IMR-90 (cell line): ENCODE measurements around the gene CEBPZ. TPM values are rescaled to one million over a fixed set of nuclear protein-coding genes. Genes with fewer than 3 reads are reported as not detected.

Source experiments
- ATAC-seq: fragments of 200-7000 bp; cut with Tn5 transposase; 2 replicates; pipeline ENCODE4 v1.9.1; 2020; ENCODE audit warnings: low read depth, mild to moderate bottlenecking, moderate library complexity
- BruUV-seq: library from RNA; stranded (reverse); fragments of 400-500 nt; replicated peaks from 2 replicates; lab custom pipeline; 2021; lab: Mats Ljungman, UMichigan
- CTCF ChIA-PET: fragments of 300-600 bp; formaldehyde crosslinking; extraction: SDS; loops from one replicate; lab custom pipeline; 2021; ENCODE audit warnings: antibody characterized with exemption; lab: Yijun Ruan, JAX
- POLR2A ChIA-PET: fragments of 300-600 bp; sonication (Branson Sonifier 250); formaldehyde crosslinking; loops from one replicate; lab custom pipeline; 2022; ENCODE audit warnings: antibody characterized with exemption; ENCODE audit not compliant: unreplicated experiment; lab: Charles Lee
- DNase-seq: peaks from one replicate; pipeline ENCODE4 v3.0.0; 2013
- H2AFZ ChIP-seq: replicated peaks from 2 replicates; pipeline ENCODE3; 2013; ENCODE audit warnings: low read length, mild to moderate bottlenecking; ENCODE audit not compliant: poor library complexity
- H2AK5ac ChIP-seq: 2 replicates; pipeline ENCODE4 v1.6.1; 2013; ENCODE audit warnings: low read depth, low read length, inconsistent platforms
- H2AK9ac ChIP-seq: replicated peaks from 2 replicates; pipeline ENCODE3; 2013; ENCODE audit warnings: mild to moderate bottlenecking, low read depth, low read length, moderate library complexity; ENCODE audit not compliant: poor library complexity
- H2BK120ac ChIP-seq: 2 replicates; pipeline ENCODE4 v1.6.1; 2013; ENCODE audit warnings: low read depth, low read length, inconsistent platforms
- H2BK15ac ChIP-seq: 3 replicates; pipeline ENCODE4 v1.6.1; 2013; ENCODE audit warnings: low read depth, low read length, inconsistent platforms
- H2BK20ac ChIP-seq: 2 replicates; pipeline ENCODE4 v1.6.1; 2013; ENCODE audit warnings: low read depth, mild to moderate bottlenecking, inconsistent platforms, low read length, moderate library complexity
- H2BK5ac ChIP-seq: 2 replicates; pipeline ENCODE4 v1.6.1; 2013; ENCODE audit warnings: mild to moderate bottlenecking, low read depth, low read length, inconsistent platforms; ENCODE audit not compliant: poor library complexity, severe bottlenecking
- H3K14ac ChIP-seq: replicated peaks from 2 replicates; pipeline ENCODE4 v1.6.1; 2013; ENCODE audit warnings: low read depth, low read length, inconsistent platforms
- H3K18ac ChIP-seq: 2 replicates; pipeline ENCODE4 v1.6.1; 2013; ENCODE audit warnings: low read depth, low read length, control low read depth
- H3K23ac ChIP-seq: 2 replicates; pipeline ENCODE4 v1.6.1; 2013; ENCODE audit warnings: low read depth, low read length, inconsistent platforms
- H3K27ac ChIP-seq: 2 replicates; pipeline ENCODE4 v1.5.1; 2013; ENCODE audit warnings: mild to moderate bottlenecking, control low read depth, low read length; ENCODE audit not compliant: insufficient read depth
- H3K27me3 ChIP-seq: 2 replicates; pipeline ENCODE4 v1.6.1; 2013; ENCODE audit warnings: low read length; ENCODE audit not compliant: control insufficient read depth, insufficient read depth
- H3K36me3 ChIP-seq: 2 replicates; pipeline ENCODE4 v1.6.1; 2013; ENCODE audit warnings: low read length, mixed read lengths; ENCODE audit not compliant: control insufficient read depth, insufficient read depth
- H3K4ac ChIP-seq: 2 replicates; pipeline ENCODE4 v1.6.1; 2013; ENCODE audit warnings: low read depth, low read length, inconsistent platforms
- H3K4me1 ChIP-seq: 2 replicates; pipeline ENCODE4 v1.6.1; 2013; ENCODE audit warnings: low read length, mixed read lengths; ENCODE audit not compliant: control insufficient read depth, insufficient read depth
- H3K4me2 ChIP-seq: 2 replicates; pipeline ENCODE4 v1.6.1; 2013; ENCODE audit warnings: low read depth, mild to moderate bottlenecking, control low read depth, low read length, moderate library complexity
- H3K4me3 ChIP-seq: 2 replicates; pipeline ENCODE4 v1.5.1; 2013; ENCODE audit warnings: low read depth, mild to moderate bottlenecking, control low read depth, low read length, moderate library complexity; ENCODE audit not compliant: insufficient read depth
- H3K56ac ChIP-seq: 2 replicates; pipeline ENCODE4 v1.6.1; 2013; ENCODE audit warnings: low read length, inconsistent platforms; ENCODE audit not compliant: insufficient read depth; ENCODE audit errors: extremely low read depth
- H3K79me1 ChIP-seq, 2 experiments: 2 replicates each; pipeline ENCODE4 v1.6.1; 2013; ENCODE audit warnings: low read length in 2 of 2, inconsistent platforms in 1 of 2, low read depth in 1 of 2
- H3K9ac ChIP-seq: 2 replicates; pipeline ENCODE4 v1.6.1; 2013; ENCODE audit warnings: low read depth, low read length, control low read depth
- H3K9me1 ChIP-seq: 2 replicates; pipeline ENCODE4 v1.6.1; 2013; ENCODE audit warnings: low read length, inconsistent platforms; ENCODE audit not compliant: insufficient read depth
- H3K9me3 ChIP-seq: 2 replicates; pipeline ENCODE4 v1.6.1; 2013; ENCODE audit warnings: low read length; ENCODE audit not compliant: control insufficient read depth, insufficient read depth
- H4K20me1 ChIP-seq: 2 replicates; pipeline ENCODE4 v1.6.1; 2013; ENCODE audit warnings: low read length, inconsistent platforms; ENCODE audit not compliant: insufficient read depth
- H4K5ac ChIP-seq: 2 replicates; pipeline ENCODE4 v1.6.1; 2013; ENCODE audit warnings: mild to moderate bottlenecking, low read depth, low read length, control low read depth
- H4K8ac ChIP-seq, 2 experiments: 2 replicates each; pipeline ENCODE4 v1.6.1; 2013; ENCODE audit warnings: low read depth in 2 of 2, low read length in 2 of 2, control low read depth in 1 of 2, inconsistent platforms in 1 of 2
- H4K91ac ChIP-seq: 2 replicates; pipeline ENCODE4 v1.6.1; 2013; ENCODE audit warnings: low read depth, low read length, inconsistent platforms; ENCODE audit not compliant: insufficient read depth
- CTCF ChIP-seq: conservative IDR thresholded peaks from 2 replicates; pipeline ENCODE4 v1.5.1; 2012; ENCODE audit warnings: mild to moderate bottlenecking, low read depth, low read length, improper control_type of control experiment
- FOS ChIP-seq: fragments of 150-350 bp; IDR thresholded peaks from 2 replicates; pipeline ENCODE4 v1.6.1; 2016; ENCODE audit warnings: low read depth, low read length
- MXI1 ChIP-seq: IDR thresholded peaks from 2 replicates; pipeline ENCODE4 v1.6.1; 2012; ENCODE audit warnings: low read depth, mild to moderate bottlenecking, low read length, moderate library complexity, borderline replicate concordance
- NFE2L2 ChIP-seq: fragments of 150-350 bp; IDR thresholded peaks from 2 replicates; pipeline ENCODE4 v1.6.1; 2016; ENCODE audit warnings: low read depth, mild to moderate bottlenecking, low read length
- RFX5 ChIP-seq: IDR thresholded peaks from 2 replicates; pipeline ENCODE4 v1.8.0; 2012; ENCODE audit warnings: low read depth, mild to moderate bottlenecking, low read length, moderate library complexity
- USF2 ChIP-seq: fragments of 150-350 bp; IDR thresholded peaks from 2 replicates; pipeline ENCODE4 v1.6.1; 2017; ENCODE audit warnings: mild to moderate bottlenecking, antibody characterized with exemption, low read length, low read depth
- WGBS, 2 experiments: methylation state at CpG; one replicate each; pipeline versions ENCODE4 v1.1.5 to v1.1.7; 2013; ENCODE audit warnings: missing lambda C conversion rate in 2 of 2; ENCODE audit not compliant: insufficient read length in 1 of 2; ENCODE audit errors: extremely low coverage in 2 of 2; 5-methylcytosine and 5-hydroxymethylcytosine counted together
- dilution Hi-C: fragments of 300-500 bp; cut with HindIII; formaldehyde crosslinking; loops from one replicate; pipeline ENCODE4 v1.14.3; 2018; ENCODE audit warnings: low sequenced_read_pairs; ENCODE audit not compliant: unreplicated experiment
- in situ Hi-C: fragments of 300-500 bp; cut with MboI; formaldehyde crosslinking; loops from 3 replicates; pipeline ENCODE4 v1.14.3; 2019; ENCODE audit warnings: low sequenced_read_pairs, inconsistent platforms, mixed read lengths
- intact Hi-C: fragments of 100-400 bp; cut with micrococcal nuclease; formaldehyde crosslinking; loops from 2 replicates; pipeline ENCODE4 v1.10.0; 2022
- polyA plus RNA-seq, 3 experiments: library from polyadenylated mRNA; depleted of rRNA; stranded (reverse); fragments of >200 nt; gene quantifications; 2 replicates each; pipeline ENCODE4 v1.2.3, GENCODE V29; 2012; ENCODE audit warnings: low replicate concordance in 1 of 3
- total RNA-seq: library from RNA; depleted of rRNA; stranded (reverse); fragments of >200 nt; gene quantifications from 2 replicates; pipeline ENCODE4 v1.2.3, GENCODE V29; 2012

Gene CEBPZ
- total and polyA plus RNA-seq, 2 of the 4 experiments (the other 2 are of a cell fraction) = 9.4 to 33.3 TPM

- no peak for ATAC-seq
- H3K9ac ChIP-seq = no peak overlapping the region
- in situ Hi-C loops (loop anchor here (25.0 kb wide), 1 partner anchor 723 kb away; no protein-coding TSS in a partner anchor), intact Hi-C loops (loop anchor here (5.0 to 10.0 kb wide), 3 partner anchors 160 to 730 kb away; partner anchors contain the start of gene PRKD3), dilution Hi-C loops (no loop called here)
- no peak overlapping the region for H3K4me2 ChIP-seq
- ChIA-PET POLR2A (no interaction called here), CTCF (interaction anchor here (0.8 kb wide), 1 partner anchor 712 kb away, joined by 5 read pairs; no protein-coding TSS in a partner anchor)
- H3K27me3 ChIP-seq = no peaks in the 10 kb centered on the region
- H2BK20ac ChIP-seq = no peak overlapping the region
- 0 out of 2 replicates have a peak, but pooled peaks cover 2% of the 10 kb centered on the region for H3K4me1 ChIP-seq
- H2AK5ac ChIP-seq = no peak overlapping the region
- H3K56ac ChIP-seq = no peak overlapping the region
- H3K14ac ChIP-seq = no peak overlapping the region
- H3K27ac ChIP-seq = no peak overlapping the region
- H3K9me3 ChIP-seq = 0 out of 2 replicates have a peak, but pooled peaks cover 1% of the 10 kb centered on the region
- no TSS peak for BruUV-seq
- H2BK15ac ChIP-seq = no peak overlapping the region
- no peak for DNase-seq
- H4K91ac ChIP-seq = no peak overlapping the region
- TF ChIP-seq MXI1 (no peak), NFE2L2 (no peak), USF2 (no peak), RFX5 (no peak), CTCF (no peak), FOS (no peak)
- no CpG with 5 or more reads among the region's 1 CpG for WGBS, 2 experiments
- H3K36me3 ChIP-seq = no peaks in the 10 kb centered on the region
- H4K5ac ChIP-seq = no peak overlapping the region
- no peaks in the 10 kb centered on the region for H4K20me1 ChIP-seq
- H2BK5ac ChIP-seq = no peak overlapping the region
- no peak overlapping the region for H2BK120ac ChIP-seq
- no peaks in the 10 kb centered on the region for H3K9me1 ChIP-seq
- H3K18ac ChIP-seq = no peak overlapping the region
- no peak overlapping the region for H2AFZ ChIP-seq
- no peak overlapping the region for H4K8ac ChIP-seq
- H3K4ac ChIP-seq = no peak overlapping the region
- no peaks in the 10 kb centered on the region for H3K79me1 ChIP-seq
- no peak overlapping the region for H3K4me3 ChIP-seq
- H3K23ac ChIP-seq = no peak overlapping the region
- no peak overlapping the region for H2AK9ac ChIP-seq
Observed at GRCh38 chr2:37164757-37165156, 66.6 kb downstream of the CEBPZ start.
